GM19099 (cell line): ENCODE data around the gene APLNR.

ENCODE experiments used
- POLR2A ChIP-seq: IDR thresholded peaks from 3 replicates; pipeline ENCODE4 v1.6.1; 2011; ENCODE audit warnings: low read depth; ENCODE audit not compliant: insufficient read length; ENCODE audit errors: extremely low read depth

The APLNR gene

DNA sequence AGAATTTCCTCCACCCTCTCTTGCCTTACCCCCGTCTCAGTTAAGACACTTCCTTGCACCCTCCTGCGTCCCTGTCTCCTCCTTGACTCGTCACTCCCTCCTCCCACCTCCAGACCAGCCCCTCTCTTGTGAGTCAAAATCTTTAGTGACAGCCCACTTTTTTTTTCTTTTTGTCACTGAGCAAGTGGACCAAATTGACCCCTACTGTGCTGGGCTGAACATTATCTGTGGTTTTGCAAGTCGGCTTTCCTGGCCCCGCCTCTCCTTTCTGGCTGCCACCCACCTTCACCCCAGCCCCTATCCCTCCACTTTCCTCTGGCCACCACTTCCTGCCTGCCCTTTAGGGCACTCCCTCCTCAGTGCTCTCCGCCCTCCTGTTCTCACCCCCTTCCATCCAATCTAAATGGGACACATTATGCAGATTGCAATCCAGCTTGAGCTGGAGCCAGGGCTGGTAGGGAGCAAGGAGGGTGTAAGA, at the start of gene APLNR:
Gene APLNR, minus strand, starts transcription at position 47 of the 478 bp plus-strand sequence. CDS start 246 bp downstream, outside the sequence.
- TF ChIP-seq POLR2A = no peak

DNA sequence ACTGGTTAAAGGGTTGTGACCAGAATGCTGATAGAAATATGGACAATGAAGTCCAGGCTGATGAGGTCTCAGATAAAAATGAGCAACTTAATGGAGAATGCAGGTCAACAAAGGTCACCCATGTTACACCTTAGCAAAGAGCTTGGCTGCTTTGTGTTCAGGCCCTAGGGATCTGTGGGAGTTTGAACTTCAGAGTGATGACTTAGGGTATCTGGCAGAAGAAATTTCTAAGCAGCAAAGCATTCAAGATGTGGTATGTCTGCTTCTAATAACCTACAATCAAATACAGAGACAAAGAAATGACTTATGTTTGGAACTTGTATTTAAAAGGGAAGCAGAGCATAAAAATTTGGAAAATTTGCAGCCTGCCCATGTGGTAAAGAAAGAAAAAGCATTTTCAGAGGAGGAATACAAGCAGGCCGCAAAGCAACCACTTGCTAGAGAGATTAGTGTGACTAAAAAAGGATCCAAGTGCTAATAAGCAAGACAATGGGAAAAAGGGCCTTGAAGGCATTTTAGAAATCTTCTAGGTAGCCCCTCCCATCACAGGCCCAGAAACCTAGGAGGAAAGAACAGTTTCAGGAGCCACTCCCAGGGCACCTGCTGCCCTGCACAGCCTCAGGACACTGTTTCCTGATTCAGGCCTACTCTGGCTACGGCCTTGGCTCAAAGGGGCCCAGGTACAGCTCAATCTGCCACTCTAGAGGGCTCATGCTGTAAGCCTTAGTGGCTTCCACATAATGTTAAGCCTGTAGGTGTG, 46.4 kb upstream of the APLNR start:
- TF ChIP-seq POLR2A = no peak

DNA sequence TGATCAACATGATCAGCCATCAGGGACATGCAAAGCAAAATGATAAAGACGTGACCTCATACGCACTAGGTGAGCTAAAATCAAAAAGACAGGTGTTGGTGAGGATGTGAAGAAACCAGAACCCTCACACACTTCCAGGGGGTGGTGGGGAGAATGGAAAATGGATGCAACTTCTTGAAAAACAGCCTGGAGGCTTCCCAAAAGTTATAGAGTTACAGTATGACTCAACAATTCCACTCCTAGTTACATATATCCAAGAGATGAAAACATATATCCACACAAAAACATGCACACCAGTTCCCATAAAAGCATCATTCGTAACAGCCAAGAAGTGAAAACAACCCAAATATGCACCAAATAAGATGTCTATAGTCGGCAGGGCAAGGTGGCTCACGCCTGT, 42.1 kb upstream of the APLNR start:
- TF ChIP-seq POLR2A = no peak

DNA sequence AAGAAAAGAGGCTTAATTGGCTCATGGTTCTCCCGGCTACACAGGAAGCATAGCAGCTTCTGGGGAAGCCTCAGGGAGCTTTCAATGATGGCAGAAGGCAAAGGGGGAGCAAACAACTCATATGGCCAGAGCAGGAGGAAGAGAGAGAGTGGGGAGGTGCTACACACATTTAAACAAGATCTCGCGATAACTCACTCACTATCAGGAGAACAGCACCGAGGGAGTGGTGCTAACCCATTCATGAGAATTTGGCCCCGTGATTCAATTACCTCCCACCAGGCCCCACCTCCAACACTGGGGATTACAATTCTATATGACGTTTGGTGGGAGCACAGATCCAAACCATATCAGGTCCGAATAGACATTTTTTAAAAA, 41.7 kb upstream of the APLNR start:
- no peak for TF ChIP-seq POLR2A

DNA sequence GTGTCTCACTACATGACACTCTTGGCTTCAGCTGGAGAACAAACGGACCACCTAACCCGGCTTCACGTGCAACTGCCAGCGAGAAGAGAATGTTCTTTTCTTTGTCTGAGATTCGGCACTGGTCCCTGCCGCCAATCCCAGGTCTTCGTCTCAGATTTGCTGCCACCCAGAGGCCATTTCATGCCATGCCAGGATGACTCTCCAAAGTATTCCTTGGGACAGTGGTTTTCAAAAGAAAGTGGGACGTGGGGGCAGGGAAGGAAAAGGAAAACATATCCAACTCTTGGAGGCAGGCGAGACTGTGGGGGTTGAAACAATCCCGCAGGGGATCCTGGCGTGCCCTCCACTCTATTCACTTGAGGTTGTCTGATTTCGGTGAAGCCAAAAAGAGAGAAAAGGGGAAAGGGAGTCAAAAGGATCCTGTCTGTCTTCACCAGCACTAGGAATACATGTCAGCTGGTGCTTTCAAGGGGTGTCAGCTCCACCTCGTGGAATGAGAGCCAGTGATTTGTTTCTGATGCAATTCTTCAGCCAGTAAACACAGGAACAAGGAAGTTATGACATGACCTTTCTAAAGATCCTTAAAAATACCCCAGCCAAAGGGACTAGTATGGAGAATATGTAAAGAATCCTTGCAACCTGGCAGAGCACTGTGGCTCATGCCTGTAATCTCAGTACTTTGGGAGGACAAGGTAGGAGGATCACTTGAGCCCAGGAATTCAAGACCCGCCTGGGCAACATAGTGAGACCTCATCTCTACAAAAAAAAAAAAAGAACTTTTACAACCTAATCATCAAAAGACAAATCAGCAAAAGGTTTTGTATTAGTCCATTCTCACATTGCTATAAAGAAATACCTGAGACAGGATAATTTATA, 41.0 kb upstream of the APLNR start:
- no peak for TF ChIP-seq POLR2A

DNA sequence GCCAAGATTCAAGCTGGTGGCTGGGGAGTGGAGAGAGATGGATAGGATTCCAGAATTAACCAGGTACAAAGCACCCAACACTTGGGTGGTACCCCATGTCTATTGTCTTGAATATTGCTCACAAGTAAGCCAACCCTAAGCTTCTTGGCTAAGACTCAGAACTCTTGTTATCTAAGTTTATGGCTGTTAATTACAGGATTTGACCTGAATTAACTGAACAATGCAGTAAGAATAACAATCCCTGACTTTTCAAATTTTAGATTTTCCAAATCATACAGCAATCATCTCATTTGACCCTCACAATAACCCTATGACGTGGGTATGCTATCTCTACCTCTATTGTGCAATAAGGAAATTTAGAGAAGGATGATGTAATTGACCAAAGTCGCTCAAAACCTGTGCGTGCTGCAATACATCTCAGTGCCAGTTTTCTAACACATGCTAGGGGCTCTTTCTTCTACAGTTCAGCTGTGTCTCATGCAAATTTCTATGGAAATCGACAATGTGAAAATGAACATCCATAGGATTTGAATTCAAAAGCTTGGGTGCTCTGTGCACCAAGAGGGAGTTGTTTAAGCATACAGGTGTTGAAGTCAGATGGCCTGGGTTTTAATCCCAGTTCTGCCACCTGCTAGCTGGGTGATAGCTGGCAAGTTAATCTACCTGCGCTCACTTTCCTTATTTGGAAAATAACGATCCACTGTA, 40.1 kb upstream of the APLNR start:
- no peak for TF ChIP-seq POLR2A

DNA sequence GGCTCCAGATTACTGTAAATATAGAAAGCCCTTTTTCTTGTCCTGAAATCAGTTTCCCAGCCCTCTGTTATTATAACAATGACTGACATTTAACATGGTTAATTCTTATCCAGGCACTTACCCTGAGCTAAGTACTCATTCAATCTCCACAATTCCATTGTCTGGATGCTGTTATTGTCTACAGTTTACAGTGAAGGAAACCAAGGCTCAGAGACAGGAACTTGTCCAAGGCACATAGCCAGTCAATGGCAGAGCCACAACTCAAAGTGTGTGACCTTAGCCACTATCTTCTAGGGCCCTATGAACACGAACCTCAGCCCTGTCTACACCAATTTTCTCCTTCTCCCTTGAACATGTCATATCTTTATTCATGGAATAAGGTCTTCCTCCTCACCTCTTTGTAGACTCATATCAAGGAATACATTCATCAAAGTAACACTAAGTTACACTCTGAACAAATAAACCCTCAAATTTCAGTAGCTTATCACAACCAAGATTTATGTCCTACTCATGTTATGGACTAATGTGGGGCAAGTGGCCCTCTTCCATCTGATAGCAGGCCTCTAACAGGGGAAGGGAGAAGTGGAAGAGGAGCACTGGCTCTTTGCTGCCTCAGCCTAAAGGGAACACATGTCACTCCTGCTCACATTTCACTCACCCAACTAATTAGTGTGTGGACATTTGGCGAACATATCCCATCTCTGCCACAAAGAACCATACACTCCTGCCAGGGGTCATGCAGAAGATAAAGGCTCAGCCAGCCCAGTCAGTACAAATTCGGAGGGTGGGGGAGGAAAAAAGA, 39.3 kb upstream of the APLNR start:
- TF ChIP-seq POLR2A = no peak

DNA sequence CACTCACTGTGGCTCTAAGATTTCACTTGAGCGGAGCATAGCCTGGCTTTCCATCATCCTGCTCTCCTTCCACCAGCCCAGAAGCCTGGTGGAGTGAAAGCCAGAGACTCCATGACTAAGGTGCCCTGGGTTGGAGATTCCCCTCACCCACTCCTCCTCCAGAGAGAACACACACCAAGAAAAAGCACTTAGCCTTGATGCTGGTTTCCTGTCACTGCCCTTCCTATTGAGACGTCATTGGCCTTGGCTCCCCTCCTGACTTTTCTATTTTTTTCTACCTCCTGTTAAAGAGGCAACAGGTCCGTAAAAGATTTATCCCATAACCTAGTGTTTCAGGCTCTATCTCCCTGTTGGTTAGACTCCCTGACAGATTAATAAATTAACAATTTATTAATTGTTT, 38.5 kb upstream of the APLNR start:
- TF ChIP-seq POLR2A = no peak

DNA sequence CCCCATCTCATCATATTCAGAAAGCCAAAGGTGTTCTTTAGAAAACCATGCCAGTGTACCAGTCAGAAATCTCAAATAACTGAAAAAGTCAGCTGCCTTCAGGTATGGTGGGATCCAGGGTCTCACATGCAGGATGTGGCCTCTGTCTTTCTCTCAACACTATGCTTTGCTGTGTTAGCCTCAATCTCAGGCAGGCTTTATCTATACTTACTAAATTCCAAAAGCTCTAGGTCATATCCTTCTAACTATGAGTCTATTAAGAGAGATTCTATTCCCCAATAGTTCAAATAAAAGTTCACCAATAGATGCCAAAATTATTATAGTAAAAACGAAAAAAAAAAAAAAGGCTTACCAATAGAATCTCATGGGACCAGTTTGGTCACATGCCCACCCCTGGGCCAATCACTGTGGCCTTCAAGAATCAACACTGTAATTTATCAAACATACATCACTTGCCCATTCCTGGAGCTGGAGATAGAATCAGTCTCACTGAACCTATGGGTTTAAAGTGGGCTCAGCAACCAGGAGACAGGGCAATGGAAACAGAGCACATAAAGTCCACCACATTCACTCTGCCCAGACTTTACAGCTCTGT, 38.0 kb upstream of the APLNR start:
- TF ChIP-seq POLR2A = no peak

DNA sequence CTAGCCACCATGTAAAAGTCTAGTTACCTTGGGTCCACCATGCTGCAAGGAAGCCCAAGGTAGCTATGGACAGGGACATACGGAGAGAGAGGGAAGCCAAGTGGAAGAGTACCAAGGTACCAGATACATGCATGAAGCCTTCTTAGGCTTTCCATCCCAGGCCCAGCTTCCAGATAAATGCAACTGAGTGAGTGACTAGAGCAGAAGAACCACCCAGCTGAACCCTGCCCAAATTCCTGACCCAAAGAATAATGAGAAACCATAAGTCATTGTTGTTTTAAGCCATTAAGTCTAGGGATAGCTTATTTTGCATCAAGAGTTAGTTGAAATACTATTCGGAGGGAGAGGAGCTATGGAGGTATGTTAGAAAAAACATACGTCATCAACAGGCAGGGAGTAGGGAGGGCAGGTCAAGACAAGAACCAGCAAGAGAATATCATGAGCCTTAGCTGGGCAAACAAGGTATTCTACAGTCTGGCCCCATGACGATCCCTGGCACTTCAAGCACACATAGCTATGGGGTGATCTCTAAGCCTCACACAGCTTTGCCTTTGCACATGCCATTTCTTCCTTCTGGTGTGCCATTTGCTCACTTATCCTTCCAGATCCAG, 36.5 kb upstream of the APLNR start:
- TF ChIP-seq POLR2A = no peak

DNA sequence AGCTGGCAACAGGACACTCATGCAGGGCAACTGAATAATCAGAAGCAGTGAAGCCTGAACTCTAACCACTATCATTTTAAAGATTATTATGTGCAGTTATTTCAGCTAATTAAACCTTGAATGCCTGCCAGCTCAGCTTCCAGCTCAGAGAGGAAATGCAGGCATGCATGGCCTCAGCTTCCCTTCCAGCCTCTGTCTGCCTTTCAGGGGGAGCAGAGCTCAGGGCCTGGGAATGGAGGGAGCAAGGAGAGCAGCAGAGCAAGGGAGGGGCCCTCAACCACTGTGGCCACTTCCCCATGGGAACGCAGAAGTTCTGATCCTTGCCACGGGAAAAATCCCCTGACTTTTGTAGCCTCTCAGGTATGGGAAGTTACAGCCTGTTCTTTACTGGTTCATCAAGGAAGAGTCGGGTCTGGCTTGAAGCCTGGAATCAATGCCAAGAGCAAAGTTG, 32.5 kb upstream of the APLNR start:
- TF ChIP-seq POLR2A = no peak

DNA sequence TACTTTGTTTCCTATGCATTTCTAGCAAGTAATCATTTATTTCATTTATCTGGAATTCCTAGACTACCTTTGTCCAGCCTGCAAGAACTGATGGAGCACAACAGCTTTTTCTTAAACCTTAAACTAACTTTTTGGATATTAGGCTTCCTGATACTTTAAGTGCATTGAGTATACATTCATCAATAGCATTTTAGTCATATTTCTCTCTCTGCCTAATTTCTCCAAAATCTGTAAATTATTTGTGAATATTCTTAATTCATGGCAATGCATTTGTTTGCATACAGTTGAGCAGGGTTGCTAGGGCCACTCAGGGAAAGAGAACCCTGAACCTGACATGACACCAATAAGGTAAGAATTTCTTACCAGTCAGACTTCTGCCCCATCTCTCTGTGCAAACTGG, 29.1 kb upstream of the APLNR start:
- TF ChIP-seq POLR2A = no peak

DNA sequence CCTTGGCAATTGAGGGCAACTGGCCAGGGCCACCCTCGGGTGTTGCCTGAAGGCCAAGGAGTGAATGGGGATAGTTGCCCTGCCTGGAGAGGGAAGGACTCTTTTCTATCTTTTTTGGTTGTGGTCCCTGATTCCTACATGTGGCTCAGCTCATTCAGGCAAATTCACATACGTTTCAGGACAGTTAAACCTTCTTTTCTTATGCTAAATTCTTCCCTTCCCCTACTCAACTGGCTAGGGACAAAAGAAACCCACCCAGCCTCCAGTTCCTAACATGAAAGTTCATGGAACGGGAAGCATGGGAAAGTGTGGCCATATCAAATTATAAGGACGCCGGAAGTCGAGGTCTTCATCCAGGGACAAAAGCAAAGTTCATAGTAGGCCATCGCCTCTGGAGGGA, 26.3 kb upstream of the APLNR start:
- TF ChIP-seq POLR2A = no peak

DNA sequence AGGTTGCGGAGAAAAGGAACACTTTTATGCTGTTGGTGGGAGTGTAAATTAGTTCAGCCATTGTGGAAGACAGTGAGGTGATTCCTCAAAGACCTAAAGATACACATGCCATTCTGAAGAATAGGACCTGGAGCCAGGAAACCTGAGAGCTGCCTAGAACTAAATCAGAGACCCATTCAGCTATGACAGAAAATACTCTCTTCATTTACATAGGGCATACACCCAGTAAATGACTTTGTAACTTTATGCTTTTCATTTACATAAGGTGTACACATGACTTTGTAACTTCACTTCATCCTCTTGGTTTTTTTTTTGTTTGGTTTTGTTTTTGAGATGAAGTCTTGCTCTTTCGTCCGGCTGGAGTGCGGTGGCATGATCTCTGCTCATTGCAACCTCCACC, 25.1 kb upstream of the APLNR start:
- TF ChIP-seq POLR2A = no peak
